GM12878 (cell line): ENCODE measurements around the gene EGFL8. TPM values are rescaled to one million over a fixed set of nuclear protein-coding genes. Genes with fewer than 3 reads are reported as not detected.

Source experiments
- ATAC-seq: fragments of 200-7000 bp; cut with Tn5 transposase; 3 replicates; pipeline ENCODE4 v1.9.1; 2020; ENCODE audit warnings: mild to moderate bottlenecking, moderate library complexity
- BruUV-seq: library from RNA; stranded (reverse); fragments of 400-500 nt; replicated peaks from 2 replicates; lab custom pipeline; 2021; lab: Mats Ljungman, UMichigan
- CTCF ChIA-PET: fragments of 300-600 bp; sonication (Branson Sonifier 250); formaldehyde crosslinking; extraction: SDS; loops from one replicate; lab custom pipeline; 2021; ENCODE audit warnings: inconsistent platforms; lab: Yijun Ruan, JAX
- POLR2A ChIA-PET: fragments of 350-600 bp; formaldehyde crosslinking; extraction: SDS; loops from one replicate; lab custom pipeline; 2021; ENCODE audit warnings: inconsistent platforms; lab: Charles Lee
- RAD21 ChIA-PET: fragments of 300-600 bp; sonication (Branson Sonifier 250); formaldehyde crosslinking; loops from one replicate; lab custom pipeline; 2023; ENCODE audit warnings: antibody characterized with exemption; ENCODE audit not compliant: unreplicated experiment; lab: Charles Lee
- SMC1A ChIA-PET: fragments of 300-600 bp; sonication (Branson Sonifier 250); formaldehyde crosslinking; loops from one replicate; lab custom pipeline; 2023; ENCODE audit not compliant: unreplicated experiment, uncharacterized antibody; lab: Charles Lee
- DNase-seq: peaks from one replicate; pipeline ENCODE4 v3.0.0-alpha.2; 2011; ENCODE audit warnings: low read depth, low spot score
- FAIRE-seq: peaks from 3 replicates; lab custom pipeline; 2011; peaks lifted over from hg19 to GRCh38; lab: Jason Lieb, UNC
- H2AFZ ChIP-seq: 2 replicates; pipeline ENCODE4 v1.6.0; 2011; ENCODE audit warnings: low read depth, low read length, control low read depth; ENCODE audit not compliant: control insufficient read depth
- H3K27ac ChIP-seq: 2 replicates; pipeline ENCODE4 v1.5.1; 2011; ENCODE audit warnings: control low read depth; ENCODE audit not compliant: control insufficient read depth, insufficient read depth
- H3K27me3 ChIP-seq, 2 experiments: replicated peaks in 1 of 2; 2 replicates each; pipeline versions ENCODE4 v1.6.0 to v1.6.1; 2011; ENCODE audit warnings: low read length in 1 of 2; ENCODE audit not compliant: control insufficient read depth in 2 of 2, insufficient read depth in 2 of 2
- H3K36me3 ChIP-seq, 2 experiments: 2 replicates each; pipeline ENCODE4 v1.5.1; 2011; ENCODE audit warnings: low read length in 1 of 2; ENCODE audit not compliant: control insufficient read depth in 2 of 2, insufficient read depth in 2 of 2
- H3K4me1 ChIP-seq: 2 replicates; pipeline ENCODE4 v1.6.1; 2011; ENCODE audit warnings: mild to moderate bottlenecking, low read length, moderate library complexity, mixed read lengths; ENCODE audit not compliant: control insufficient read depth, insufficient read depth
- H3K4me2 ChIP-seq: 2 replicates; pipeline ENCODE4 v1.6.0; 2011; ENCODE audit warnings: control low read depth; ENCODE audit not compliant: control insufficient read depth, insufficient read depth
- H3K4me3 ChIP-seq: fragments of 200-600 bp; sonication (generic); 2 replicates; pipeline ENCODE4 v1.5.1; 2016
- H3K79me2 ChIP-seq: 2 replicates; pipeline ENCODE4 v1.6.0; 2011; ENCODE audit warnings: low read length; ENCODE audit not compliant: control insufficient read depth, insufficient read depth
- H3K9ac ChIP-seq: 2 replicates; pipeline ENCODE4 v1.8.0; 2011; ENCODE audit warnings: low read length, control low read depth, mixed read lengths; ENCODE audit not compliant: control insufficient read depth, insufficient read depth
- H3K9me3 ChIP-seq: replicated peaks from 3 replicates; pipeline ENCODE4 v1.5.1; 2011; ENCODE audit warnings: mild to moderate bottlenecking, low read length; ENCODE audit not compliant: control insufficient read depth, insufficient read depth
- H4K20me1 ChIP-seq: 2 replicates; pipeline ENCODE4 v1.6.0; 2011; ENCODE audit not compliant: control insufficient read depth, insufficient read depth
- BACH1 ChIP-seq: fragments of 450-650 bp; IDR thresholded peaks from 2 replicates; pipeline ENCODE4 v1.6.1; 2017; ENCODE audit warnings: mild to moderate bottlenecking, borderline replicate concordance
- BRCA1 ChIP-seq: IDR thresholded peaks from 2 replicates; pipeline ENCODE4 v1.6.1; 2011; ENCODE audit warnings: low read depth, low read length, improper control_type of control experiment
- CHD4 ChIP-seq: fragments of 200-600 bp; sonication (generic); IDR thresholded peaks from 2 replicates; pipeline ENCODE4 v1.6.1; 2016; ENCODE audit warnings: mild to moderate bottlenecking
- ESRRA ChIP-seq: IDR thresholded peaks from 2 replicates; pipeline ENCODE4 v1.6.1; 2012; ENCODE audit warnings: mild to moderate bottlenecking, low read length, improper control_type of control experiment
- GABPA ChIP-seq: IDR thresholded peaks from 2 replicates; pipeline ENCODE4 v1.6.1; 2014; ENCODE audit warnings: antibody characterized with exemption, low read depth, mild to moderate bottlenecking, inconsistent platforms
- HDAC2 ChIP-seq: fragments of 200-600 bp; sonication (generic); IDR thresholded peaks from 2 replicates; pipeline ENCODE4 v1.6.1; 2017
- NFYA ChIP-seq: IDR thresholded peaks from 2 replicates; pipeline ENCODE4 v1.6.1; 2011; ENCODE audit warnings: low read depth, mild to moderate bottlenecking, low read length, improper control_type of control experiment, borderline replicate concordance
- PAX5 ChIP-seq: IDR thresholded peaks from 2 replicates; pipeline ENCODE4 v1.6.1; 2011; ENCODE audit warnings: low read depth, low read length, borderline replicate concordance
- POLR2AphosphoS2 ChIP-seq: IDR thresholded peaks from 2 replicates; pipeline ENCODE4 v1.6.1; 2011; ENCODE audit warnings: low read depth, mild to moderate bottlenecking, low read length, improper control_type of control experiment, moderate library complexity
- RAD21 ChIP-seq: IDR thresholded peaks from 2 replicates; pipeline ENCODE4 v1.6.1; 2011; ENCODE audit warnings: mild to moderate bottlenecking, low read depth, low read length, moderate library complexity; ENCODE audit not compliant: insufficient read depth
- SMC3 ChIP-seq: IDR thresholded peaks from 2 replicates; pipeline ENCODE4 v1.6.1; 2011; ENCODE audit warnings: low read length, improper control_type of control experiment, borderline replicate concordance
- TCF12 ChIP-seq: IDR thresholded peaks from 2 replicates; pipeline ENCODE4 v1.6.1; 2011; ENCODE audit warnings: low read depth, mild to moderate bottlenecking, low read length
- ZNF274 ChIP-seq: IDR thresholded peaks from one replicate; pipeline ENCODE4 v1.8.0; 2011; ENCODE audit not compliant: insufficient read length, insufficient read depth
- WGBS: methylation state at CpG from one replicate; pipeline ENCODE4 v1.1.6; 2016; ENCODE audit warnings: low lambda C conversion rate; ENCODE audit not compliant: insufficient replicate concordance, insufficient coverage; ENCODE audit errors: missing lambda C conversion rate; 5-methylcytosine and 5-hydroxymethylcytosine counted together
- in situ Hi-C: fragments of 300-500 bp; cut with MboI; formaldehyde crosslinking; loops from 9 replicates; pipeline ENCODE4 v1.14.3; 2018; ENCODE audit warnings: mixed read lengths
- intact Hi-C: fragments of 100-400 bp; cut with micrococcal nuclease; formaldehyde crosslinking; loops from one replicate; pipeline ENCODE4 v1.14.2; 2022; ENCODE audit not compliant: unreplicated experiment
- polyA plus RNA-seq, 11 experiments: library from polyadenylated mRNA; depleted of rRNA in 4 of 11; unstranded in 6 of 11; stranded (reverse) in 5 of 11; fragments of >200 nt; fragmentation: Nextera tagmentation in 4 of 11; fragmentation: Illumina TruSeq in 1 of 11; extraction: Ambion mirVana in 4 of 11; extraction: Trizol in 1 of 11; gene quantifications; 1 replicate in 1 of 11; 2 replicates in 10 of 11; pipeline versions ENCODE4 v1.2.1 to v1.2.3, GENCODE V29; 2011 to 2016; ENCODE audit warnings: inconsistent platforms in 2 of 11, missing spikeins in 2 of 11, low read depth in 1 of 11
- total RNA-seq, 4 experiments: library from RNA; depleted of rRNA in 3 of 4; stranded (reverse); fragments of >200 nt in 3 of 4; fragmentation: Illumina TruSeq in 1 of 4; extraction: Trizol in 1 of 4; gene quantifications; 2 replicates each; pipeline versions ENCODE4 v1.2.1 to v1.2.3, GENCODE V29; 2013 to 2021
- TF ChIP-seq, protein P1 (sequence below): fragments of 450-650 bp; IDR thresholded peaks from 2 replicates; pipeline ENCODE4 v1.6.1; 2017; ENCODE audit warnings: mild to moderate bottlenecking, moderate library complexity
- TF ChIP-seq, protein P2 (sequence below): IDR thresholded peaks from 2 replicates; pipeline ENCODE4 v1.6.1; 2011; ENCODE audit warnings: low read depth, mild to moderate bottlenecking, low read length, moderate library complexity, borderline replicate concordance; ENCODE audit errors: extremely low read depth
- TF ChIP-seq, protein P3 (sequence below): fragments of 450-650 bp; IDR thresholded peaks from 2 replicates; pipeline ENCODE4 v1.6.1; 2017; ENCODE audit warnings: mild to moderate bottlenecking, moderate library complexity

Gene EGFL8
- total and polyA plus RNA-seq, 10 of the 15 experiments (the other 5 are each of a cell fraction or from before 2014, with no cell fraction given): 0.07 to 3.5 (median 1.4) TPM

DNA sequence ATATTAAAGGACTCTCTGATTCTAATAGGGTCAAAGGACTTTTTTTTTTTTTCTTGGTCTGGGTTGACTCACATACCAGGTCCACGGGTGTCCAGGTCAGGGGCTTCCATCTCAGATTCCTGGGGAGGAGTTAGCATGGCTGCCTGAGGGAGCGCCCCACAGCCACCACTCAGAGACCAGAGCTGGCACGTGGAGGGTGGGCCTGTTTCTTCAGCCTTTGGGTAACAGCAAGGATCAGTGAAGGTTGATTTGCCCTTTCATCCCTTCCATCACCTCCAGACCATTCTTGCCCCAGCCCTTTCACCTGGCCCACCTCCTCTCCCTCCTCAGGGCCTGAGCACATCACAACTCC is 33.9 kb downstream of the EGFL8 start (continued):
- TF ChIP-seq HDAC2 (no peak), POLR2AphosphoS2 (no peak)
- TF ChIP-seq, all 136 proteins: peak for 0

DNA sequence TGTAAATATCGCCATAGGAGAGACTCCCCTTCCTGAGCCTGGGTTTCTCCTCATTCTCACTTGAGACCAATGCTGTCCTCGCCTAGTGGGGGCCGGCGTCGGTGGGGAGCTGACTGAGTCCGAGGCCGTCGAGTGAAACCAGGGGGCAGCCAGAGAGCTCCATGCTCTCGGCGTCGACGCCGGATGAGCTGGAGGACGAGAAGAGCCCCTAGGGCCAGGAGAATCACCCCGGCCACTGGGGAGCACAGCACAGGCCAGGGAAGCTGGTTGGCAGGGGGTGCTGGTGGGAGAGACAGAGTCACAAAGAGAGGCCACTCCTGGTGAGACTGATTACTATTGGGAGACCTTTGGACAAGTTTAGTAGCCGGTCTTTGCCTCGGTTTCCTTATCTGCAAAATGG is 34.5 kb downstream of the EGFL8 start:
- POLR2A ChIA-PET: no interaction called here
- no peak for FAIRE-seq
- Histone ChIP-seq H3K79me2 (peaks cover 7% of the 10 kb centered on the region), H3K4me1 (peaks cover 20% of the 10 kb centered on the region), H3K27me3 (no peaks in the 10 kb centered on the region), H3K9ac (no peak overlapping the region), H4K20me1 (no peaks in the 10 kb centered on the region), H3K9me3 (no peaks in the 10 kb centered on the region), H3K4me2 (no peak overlapping the region), H3K36me3 (no peaks in the 10 kb centered on the region), H2AFZ (no peak overlapping the region), H3K27ac (no peak overlapping the region), H3K4me3 (no peak overlapping the region)
- no peak for ATAC-seq
- intact Hi-C loops (loop anchor here (5.0 kb wide), 1 partner anchor 38 kb away; no protein-coding TSS in a partner anchor), in situ Hi-C loops (no loop called here)
- WGBS: 79% methylated on average over 17 of the region's 17 CpGs
- BruUV-seq: no TSS peak
- RAD21 ChIA-PET: no interaction called here
- CTCF ChIA-PET: no interaction called here
- SMC1A ChIA-PET: interaction anchor here (0.7 kb wide), 1 partner anchor 57 kb away, joined by 3 read pairs; no protein-coding TSS in a partner anchor
- no peak for DNase-seq
- TF ChIP-seq, protein P1, sequence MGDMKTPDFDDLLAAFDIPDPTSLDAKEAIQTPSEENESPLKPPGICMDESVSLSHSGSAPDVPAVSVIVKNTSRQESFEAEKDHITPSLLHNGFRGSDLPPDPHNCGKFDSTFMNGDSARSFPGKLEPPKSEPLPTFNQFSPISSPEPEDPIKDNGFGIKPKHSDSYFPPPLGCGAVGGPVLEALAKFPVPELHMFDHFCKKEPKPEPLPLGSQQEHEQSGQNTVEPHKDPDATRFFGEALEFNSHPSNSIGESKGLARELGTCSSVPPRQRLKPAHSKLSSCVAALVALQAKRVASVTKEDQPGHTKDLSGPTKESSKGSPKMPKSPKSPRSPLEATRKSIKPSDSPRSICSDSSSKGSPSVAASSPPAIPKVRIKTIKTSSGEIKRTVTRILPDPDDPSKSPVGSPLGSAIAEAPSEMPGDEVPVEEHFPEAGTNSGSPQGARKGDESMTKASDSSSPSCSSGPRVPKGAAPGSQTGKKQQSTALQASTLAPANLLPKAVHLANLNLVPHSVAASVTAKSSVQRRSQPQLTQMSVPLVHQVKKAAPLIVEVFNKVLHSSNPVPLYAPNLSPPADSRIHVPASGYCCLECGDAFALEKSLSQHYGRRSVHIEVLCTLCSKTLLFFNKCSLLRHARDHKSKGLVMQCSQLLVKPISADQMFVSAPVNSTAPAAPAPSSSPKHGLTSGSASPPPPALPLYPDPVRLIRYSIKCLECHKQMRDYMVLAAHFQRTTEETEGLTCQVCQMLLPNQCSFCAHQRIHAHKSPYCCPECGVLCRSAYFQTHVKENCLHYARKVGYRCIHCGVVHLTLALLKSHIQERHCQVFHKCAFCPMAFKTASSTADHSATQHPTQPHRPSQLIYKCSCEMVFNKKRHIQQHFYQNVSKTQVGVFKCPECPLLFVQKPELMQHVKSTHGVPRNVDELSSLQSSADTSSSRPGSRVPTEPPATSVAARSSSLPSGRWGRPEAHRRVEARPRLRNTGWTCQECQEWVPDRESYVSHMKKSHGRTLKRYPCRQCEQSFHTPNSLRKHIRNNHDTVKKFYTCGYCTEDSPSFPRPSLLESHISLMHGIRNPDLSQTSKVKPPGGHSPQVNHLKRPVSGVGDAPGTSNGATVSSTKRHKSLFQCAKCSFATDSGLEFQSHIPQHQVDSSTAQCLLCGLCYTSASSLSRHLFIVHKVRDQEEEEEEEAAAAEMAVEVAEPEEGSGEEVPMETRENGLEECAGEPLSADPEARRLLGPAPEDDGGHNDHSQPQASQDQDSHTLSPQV: no peak
- no peak for TF ChIP-seq GABPA
- no peak for TF ChIP-seq RAD21
- TF ChIP-seq ZNF274: no peak
- TF ChIP-seq TCF12: no peak
- TF ChIP-seq BACH1: no peak
- no peak for TF ChIP-seq BRCA1
- TF ChIP-seq, protein P2, sequence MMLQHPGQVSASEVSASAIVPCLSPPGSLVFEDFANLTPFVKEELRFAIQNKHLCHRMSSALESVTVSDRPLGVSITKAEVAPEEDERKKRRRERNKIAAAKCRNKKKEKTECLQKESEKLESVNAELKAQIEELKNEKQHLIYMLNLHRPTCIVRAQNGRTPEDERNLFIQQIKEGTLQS: no peak
- no peak for TF ChIP-seq PAX5
- no peak for TF ChIP-seq ESRRA
- TF ChIP-seq, protein P3, sequence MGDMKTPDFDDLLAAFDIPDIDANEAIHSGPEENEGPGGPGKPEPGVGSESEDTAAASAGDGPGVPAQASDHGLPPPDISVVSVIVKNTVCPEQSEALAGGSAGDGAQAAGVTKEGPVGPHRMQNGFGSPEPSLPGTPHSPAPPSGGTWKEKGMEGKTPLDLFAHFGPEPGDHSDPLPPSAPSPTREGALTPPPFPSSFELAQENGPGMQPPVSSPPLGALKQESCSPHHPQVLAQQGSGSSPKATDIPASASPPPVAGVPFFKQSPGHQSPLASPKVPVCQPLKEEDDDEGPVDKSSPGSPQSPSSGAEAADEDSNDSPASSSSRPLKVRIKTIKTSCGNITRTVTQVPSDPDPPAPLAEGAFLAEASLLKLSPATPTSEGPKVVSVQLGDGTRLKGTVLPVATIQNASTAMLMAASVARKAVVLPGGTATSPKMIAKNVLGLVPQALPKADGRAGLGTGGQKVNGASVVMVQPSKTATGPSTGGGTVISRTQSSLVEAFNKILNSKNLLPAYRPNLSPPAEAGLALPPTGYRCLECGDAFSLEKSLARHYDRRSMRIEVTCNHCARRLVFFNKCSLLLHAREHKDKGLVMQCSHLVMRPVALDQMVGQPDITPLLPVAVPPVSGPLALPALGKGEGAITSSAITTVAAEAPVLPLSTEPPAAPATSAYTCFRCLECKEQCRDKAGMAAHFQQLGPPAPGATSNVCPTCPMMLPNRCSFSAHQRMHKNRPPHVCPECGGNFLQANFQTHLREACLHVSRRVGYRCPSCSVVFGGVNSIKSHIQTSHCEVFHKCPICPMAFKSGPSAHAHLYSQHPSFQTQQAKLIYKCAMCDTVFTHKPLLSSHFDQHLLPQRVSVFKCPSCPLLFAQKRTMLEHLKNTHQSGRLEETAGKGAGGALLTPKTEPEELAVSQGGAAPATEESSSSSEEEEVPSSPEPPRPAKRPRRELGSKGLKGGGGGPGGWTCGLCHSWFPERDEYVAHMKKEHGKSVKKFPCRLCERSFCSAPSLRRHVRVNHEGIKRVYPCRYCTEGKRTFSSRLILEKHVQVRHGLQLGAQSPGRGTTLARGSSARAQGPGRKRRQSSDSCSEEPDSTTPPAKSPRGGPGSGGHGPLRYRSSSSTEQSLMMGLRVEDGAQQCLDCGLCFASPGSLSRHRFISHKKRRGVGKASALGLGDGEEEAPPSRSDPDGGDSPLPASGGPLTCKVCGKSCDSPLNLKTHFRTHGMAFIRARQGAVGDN: no peak
- no peak for TF ChIP-seq SMC3
- TF ChIP-seq NFYA: no peak
- no peak for TF ChIP-seq CHD4
